GM12878 (cell line): ENCODE measurements around the gene CCDC3. TPM values are rescaled to one million over a fixed set of nuclear protein-coding genes. Genes with fewer than 3 reads are reported as not detected.

ENCODE experiments used
- ATAC-seq: fragments of 200-7000 bp; cut with Tn5 transposase; 3 replicates; pipeline ENCODE4 v1.9.1; 2020; ENCODE audit warnings: mild to moderate bottlenecking, moderate library complexity
- BruUV-seq: library from RNA; stranded (reverse); fragments of 400-500 nt; replicated peaks from 2 replicates; lab custom pipeline; 2021; lab: Mats Ljungman, UMichigan
- CTCF ChIA-PET: fragments of 300-600 bp; sonication (Branson Sonifier 250); formaldehyde crosslinking; extraction: SDS; loops from one replicate; lab custom pipeline; 2021; ENCODE audit warnings: inconsistent platforms; lab: Yijun Ruan, JAX
- POLR2A ChIA-PET: fragments of 350-600 bp; formaldehyde crosslinking; extraction: SDS; loops from one replicate; lab custom pipeline; 2021; ENCODE audit warnings: inconsistent platforms; lab: Charles Lee
- RAD21 ChIA-PET: fragments of 300-600 bp; sonication (Branson Sonifier 250); formaldehyde crosslinking; loops from one replicate; lab custom pipeline; 2023; ENCODE audit warnings: antibody characterized with exemption; ENCODE audit not compliant: unreplicated experiment; lab: Charles Lee
- SMC1A ChIA-PET: fragments of 300-600 bp; sonication (Branson Sonifier 250); formaldehyde crosslinking; loops from one replicate; lab custom pipeline; 2023; ENCODE audit not compliant: unreplicated experiment, uncharacterized antibody; lab: Charles Lee
- DNase-seq: peaks from one replicate; pipeline ENCODE4 v3.0.0-alpha.2; 2011; ENCODE audit warnings: low read depth, low spot score
- FAIRE-seq: peaks from 3 replicates; lab custom pipeline; 2011; peaks lifted over from hg19 to GRCh38; lab: Jason Lieb, UNC
- H2AFZ ChIP-seq: 2 replicates; pipeline ENCODE4 v1.6.0; 2011; ENCODE audit warnings: low read depth, low read length, control low read depth; ENCODE audit not compliant: control insufficient read depth
- H3K27ac ChIP-seq: 2 replicates; pipeline ENCODE4 v1.5.1; 2011; ENCODE audit warnings: control low read depth; ENCODE audit not compliant: control insufficient read depth, insufficient read depth
- H3K27me3 ChIP-seq, 2 experiments: replicated peaks in 1 of 2; 2 replicates each; pipeline versions ENCODE4 v1.6.0 to v1.6.1; 2011; ENCODE audit warnings: low read length in 1 of 2; ENCODE audit not compliant: control insufficient read depth in 2 of 2, insufficient read depth in 2 of 2
- H3K36me3 ChIP-seq, 2 experiments: 2 replicates each; pipeline ENCODE4 v1.5.1; 2011; ENCODE audit warnings: low read length in 1 of 2; ENCODE audit not compliant: control insufficient read depth in 2 of 2, insufficient read depth in 2 of 2
- H3K4me1 ChIP-seq: 2 replicates; pipeline ENCODE4 v1.6.1; 2011; ENCODE audit warnings: mild to moderate bottlenecking, low read length, moderate library complexity, mixed read lengths; ENCODE audit not compliant: control insufficient read depth, insufficient read depth
- H3K4me2 ChIP-seq: 2 replicates; pipeline ENCODE4 v1.6.0; 2011; ENCODE audit warnings: control low read depth; ENCODE audit not compliant: control insufficient read depth, insufficient read depth
- H3K4me3 ChIP-seq: fragments of 200-600 bp; sonication (generic); 2 replicates; pipeline ENCODE4 v1.5.1; 2016
- H3K79me2 ChIP-seq: 2 replicates; pipeline ENCODE4 v1.6.0; 2011; ENCODE audit warnings: low read length; ENCODE audit not compliant: control insufficient read depth, insufficient read depth
- H3K9ac ChIP-seq: 2 replicates; pipeline ENCODE4 v1.8.0; 2011; ENCODE audit warnings: low read length, control low read depth, mixed read lengths; ENCODE audit not compliant: control insufficient read depth, insufficient read depth
- H3K9me3 ChIP-seq: replicated peaks from 3 replicates; pipeline ENCODE4 v1.5.1; 2011; ENCODE audit warnings: mild to moderate bottlenecking, low read length; ENCODE audit not compliant: control insufficient read depth, insufficient read depth
- H4K20me1 ChIP-seq: 2 replicates; pipeline ENCODE4 v1.6.0; 2011; ENCODE audit not compliant: control insufficient read depth, insufficient read depth
- ESRRA ChIP-seq: IDR thresholded peaks from 2 replicates; pipeline ENCODE4 v1.6.1; 2012; ENCODE audit warnings: mild to moderate bottlenecking, low read length, improper control_type of control experiment
- POLR2AphosphoS2 ChIP-seq: IDR thresholded peaks from 2 replicates; pipeline ENCODE4 v1.6.1; 2011; ENCODE audit warnings: low read depth, mild to moderate bottlenecking, low read length, improper control_type of control experiment, moderate library complexity
- SMARCA5 ChIP-seq: fragments of 450-650 bp; IDR thresholded peaks from 2 replicates; pipeline ENCODE4 v1.6.1; 2017; ENCODE audit warnings: mild to moderate bottlenecking
- WRNIP1 ChIP-seq: IDR thresholded peaks from 2 replicates; pipeline ENCODE4 v1.6.1; 2011; ENCODE audit warnings: low read depth, low read length, improper control_type of control experiment, borderline replicate concordance
- WGBS: methylation state at CpG from one replicate; pipeline ENCODE4 v1.1.6; 2016; ENCODE audit warnings: low lambda C conversion rate; ENCODE audit not compliant: insufficient replicate concordance, insufficient coverage; ENCODE audit errors: missing lambda C conversion rate; 5-methylcytosine and 5-hydroxymethylcytosine counted together
- in situ Hi-C: fragments of 300-500 bp; cut with MboI; formaldehyde crosslinking; loops from 9 replicates; pipeline ENCODE4 v1.14.3; 2018; ENCODE audit warnings: mixed read lengths
- intact Hi-C: fragments of 100-400 bp; cut with micrococcal nuclease; formaldehyde crosslinking; loops from one replicate; pipeline ENCODE4 v1.14.2; 2022; ENCODE audit not compliant: unreplicated experiment
- polyA plus RNA-seq, 11 experiments: library from polyadenylated mRNA; depleted of rRNA in 4 of 11; unstranded in 6 of 11; stranded (reverse) in 5 of 11; fragments of >200 nt; fragmentation: Nextera tagmentation in 4 of 11; fragmentation: Illumina TruSeq in 1 of 11; extraction: Ambion mirVana in 4 of 11; extraction: Trizol in 1 of 11; gene quantifications; 1 replicate in 1 of 11; 2 replicates in 10 of 11; pipeline versions ENCODE4 v1.2.1 to v1.2.3, GENCODE V29; 2011 to 2016; ENCODE audit warnings: inconsistent platforms in 2 of 11, missing spikeins in 2 of 11, low read depth in 1 of 11
- total RNA-seq, 4 experiments: library from RNA; depleted of rRNA in 3 of 4; stranded (reverse); fragments of >200 nt in 3 of 4; fragmentation: Illumina TruSeq in 1 of 4; extraction: Trizol in 1 of 4; gene quantifications; 2 replicates each; pipeline versions ENCODE4 v1.2.1 to v1.2.3, GENCODE V29; 2013 to 2021
- TF ChIP-seq, protein P1 (sequence below): fragments of 450-650 bp; IDR thresholded peaks from 2 replicates; pipeline ENCODE4 v1.6.1; 2017; ENCODE audit warnings: antibody characterized with exemption, mild to moderate bottlenecking, moderate library complexity
- TF ChIP-seq, protein P2 (sequence below): IDR thresholded peaks from 2 replicates; pipeline ENCODE4 v1.6.1; 2011; ENCODE audit warnings: low read depth, low read length, improper control_type of control experiment, borderline replicate concordance

The CCDC3 gene
- total and polyA plus RNA-seq, 10 of the 15 experiments (the other 5 are each of a cell fraction or from before 2014, with no cell fraction given), result 0.08 TPM; not detected in 9

DNA sequence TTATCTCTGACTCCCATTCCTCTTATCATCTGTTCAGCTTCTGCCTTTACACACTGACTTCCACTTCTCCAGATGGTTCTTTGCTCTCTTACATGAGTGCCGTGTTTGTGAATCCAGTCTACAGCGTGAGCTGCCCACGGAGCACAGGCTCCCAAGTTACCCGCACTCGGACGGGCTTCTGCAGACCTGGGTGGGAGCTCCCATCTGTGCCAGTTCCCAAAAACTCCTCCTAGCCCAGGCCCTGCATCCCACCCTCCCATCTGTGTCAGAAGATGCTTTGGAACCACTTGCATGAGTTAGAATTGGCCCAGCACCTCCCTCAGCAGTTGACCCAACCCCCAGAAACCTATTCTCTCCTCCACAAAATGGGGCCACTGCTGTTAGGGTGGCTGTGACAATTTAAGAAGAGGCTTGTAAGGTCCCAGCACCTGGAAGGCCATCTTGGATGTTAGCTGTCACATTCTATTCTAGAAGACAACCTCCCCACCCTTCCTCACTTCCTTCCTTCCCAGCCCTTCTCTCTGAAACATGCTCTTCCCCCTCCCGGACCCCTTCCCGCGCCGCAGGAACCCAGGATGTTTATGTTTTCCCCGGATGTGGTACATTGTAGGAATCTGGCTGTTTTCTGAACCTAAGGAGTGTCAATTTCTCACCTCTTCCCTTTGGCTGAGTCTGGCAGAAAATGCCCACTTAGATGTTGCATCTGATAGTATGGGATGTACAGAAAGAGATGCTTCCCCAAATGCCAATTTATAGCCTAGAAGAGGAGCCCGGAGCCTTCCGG lies 79.2 kb downstream of the CCDC3 start (continued):
- TF ChIP-seq, protein P1, sequence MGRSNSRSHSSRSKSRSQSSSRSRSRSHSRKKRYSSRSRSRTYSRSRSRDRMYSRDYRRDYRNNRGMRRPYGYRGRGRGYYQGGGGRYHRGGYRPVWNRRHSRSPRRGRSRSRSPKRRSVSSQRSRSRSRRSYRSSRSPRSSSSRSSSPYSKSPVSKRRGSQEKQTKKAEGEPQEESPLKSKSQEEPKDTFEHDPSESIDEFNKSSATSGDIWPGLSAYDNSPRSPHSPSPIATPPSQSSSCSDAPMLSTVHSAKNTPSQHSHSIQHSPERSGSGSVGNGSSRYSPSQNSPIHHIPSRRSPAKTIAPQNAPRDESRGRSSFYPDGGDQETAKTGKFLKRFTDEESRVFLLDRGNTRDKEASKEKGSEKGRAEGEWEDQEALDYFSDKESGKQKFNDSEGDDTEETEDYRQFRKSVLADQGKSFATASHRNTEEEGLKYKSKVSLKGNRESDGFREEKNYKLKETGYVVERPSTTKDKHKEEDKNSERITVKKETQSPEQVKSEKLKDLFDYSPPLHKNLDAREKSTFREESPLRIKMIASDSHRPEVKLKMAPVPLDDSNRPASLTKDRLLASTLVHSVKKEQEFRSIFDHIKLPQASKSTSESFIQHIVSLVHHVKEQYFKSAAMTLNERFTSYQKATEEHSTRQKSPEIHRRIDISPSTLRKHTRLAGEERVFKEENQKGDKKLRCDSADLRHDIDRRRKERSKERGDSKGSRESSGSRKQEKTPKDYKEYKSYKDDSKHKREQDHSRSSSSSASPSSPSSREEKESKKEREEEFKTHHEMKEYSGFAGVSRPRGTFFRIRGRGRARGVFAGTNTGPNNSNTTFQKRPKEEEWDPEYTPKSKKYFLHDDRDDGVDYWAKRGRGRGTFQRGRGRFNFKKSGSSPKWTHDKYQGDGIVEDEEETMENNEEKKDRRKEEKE, result no peak
- no peak for TF ChIP-seq SMARCA5
- TF ChIP-seq, protein P2, sequence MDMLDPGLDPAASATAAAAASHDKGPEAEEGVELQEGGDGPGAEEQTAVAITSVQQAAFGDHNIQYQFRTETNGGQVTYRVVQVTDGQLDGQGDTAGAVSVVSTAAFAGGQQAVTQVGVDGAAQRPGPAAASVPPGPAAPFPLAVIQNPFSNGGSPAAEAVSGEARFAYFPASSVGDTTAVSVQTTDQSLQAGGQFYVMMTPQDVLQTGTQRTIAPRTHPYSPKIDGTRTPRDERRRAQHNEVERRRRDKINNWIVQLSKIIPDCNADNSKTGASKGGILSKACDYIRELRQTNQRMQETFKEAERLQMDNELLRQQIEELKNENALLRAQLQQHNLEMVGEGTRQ, result no peak
- TF ChIP-seq, all 136 proteins: peak for 0

DNA sequence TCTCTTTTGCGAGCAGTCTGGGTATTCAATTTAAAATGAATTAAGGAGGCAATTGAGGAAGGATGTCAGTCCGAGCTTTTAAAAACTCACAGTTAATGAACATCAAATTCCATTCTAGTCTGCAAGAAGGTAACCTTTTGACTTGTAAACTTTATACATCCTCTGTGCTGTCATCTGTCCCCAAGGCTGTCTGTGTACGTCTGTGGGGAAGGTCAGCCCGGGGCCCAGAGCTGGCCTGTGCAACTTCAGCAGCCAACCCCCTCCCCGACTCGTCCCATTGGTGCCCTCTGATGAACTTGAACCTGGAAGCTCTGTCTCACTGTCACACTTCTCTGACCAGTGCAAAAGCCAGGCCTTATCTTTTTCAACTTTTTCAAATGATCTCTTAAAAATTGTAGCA lies 80.3 kb downstream of the CCDC3 start:
- Histone ChIP-seq H3K9ac (no peak overlapping the region), H3K27me3 (no peaks in the 10 kb centered on the region; a peak in 1 of 4 replicates), H3K36me3 (no peaks in the 10 kb centered on the region), H3K4me2 (no peak overlapping the region), H4K20me1 (no peaks in the 10 kb centered on the region), H2AFZ (no peak overlapping the region), H3K27ac (no peak overlapping the region), H3K4me1 (no peaks in the 10 kb centered on the region), H3K9me3 (no peaks in the 10 kb centered on the region), H3K4me3 (no peak overlapping the region), H3K79me2 (no peaks in the 10 kb centered on the region)
- SMC1A ChIA-PET, result no interaction called here
- ATAC-seq, result no peak
- WGBS, result 22% methylated on average over 6 of the region's 6 CpGs
- FAIRE-seq, result no peak
- POLR2A ChIA-PET, result no interaction called here
- in situ Hi-C loops, result no loop called here
- RAD21 ChIA-PET, result no interaction called here
- no peak for DNase-seq
- BruUV-seq, result no TSS peak
- CTCF ChIA-PET, result interaction anchor here (1.2 kb wide), 1 partner anchor 9 kb away, joined by 3 read pairs; no protein-coding TSS in a partner anchor
- intact Hi-C loops, result no loop called here
- no peak for TF ChIP-seq ESRRA
- TF ChIP-seq POLR2AphosphoS2, result no peak
- no peak for TF ChIP-seq WRNIP1
